Activated naive CD8-positive, alpha-beta T cell treated with anti-CD3 and anti-CD28 coated beads, Interleukin-2, amount 50 U/mL, for 16 hours (primary cell): ENCODE results near the gene KCNJ4.
"Not testable (repeated sequence)": the region's sequence is repeated elsewhere in the genome, so short reads cannot be mapped to it uniquely, and the experiment has no call there.

Source experiments
- DNase-seq: peaks from one replicate; pipeline ENCODE4 v3.0.0-alpha.2; 2020; ENCODE audit warnings: low read depth, low spot score

KCNJ4 gene

DNA sequence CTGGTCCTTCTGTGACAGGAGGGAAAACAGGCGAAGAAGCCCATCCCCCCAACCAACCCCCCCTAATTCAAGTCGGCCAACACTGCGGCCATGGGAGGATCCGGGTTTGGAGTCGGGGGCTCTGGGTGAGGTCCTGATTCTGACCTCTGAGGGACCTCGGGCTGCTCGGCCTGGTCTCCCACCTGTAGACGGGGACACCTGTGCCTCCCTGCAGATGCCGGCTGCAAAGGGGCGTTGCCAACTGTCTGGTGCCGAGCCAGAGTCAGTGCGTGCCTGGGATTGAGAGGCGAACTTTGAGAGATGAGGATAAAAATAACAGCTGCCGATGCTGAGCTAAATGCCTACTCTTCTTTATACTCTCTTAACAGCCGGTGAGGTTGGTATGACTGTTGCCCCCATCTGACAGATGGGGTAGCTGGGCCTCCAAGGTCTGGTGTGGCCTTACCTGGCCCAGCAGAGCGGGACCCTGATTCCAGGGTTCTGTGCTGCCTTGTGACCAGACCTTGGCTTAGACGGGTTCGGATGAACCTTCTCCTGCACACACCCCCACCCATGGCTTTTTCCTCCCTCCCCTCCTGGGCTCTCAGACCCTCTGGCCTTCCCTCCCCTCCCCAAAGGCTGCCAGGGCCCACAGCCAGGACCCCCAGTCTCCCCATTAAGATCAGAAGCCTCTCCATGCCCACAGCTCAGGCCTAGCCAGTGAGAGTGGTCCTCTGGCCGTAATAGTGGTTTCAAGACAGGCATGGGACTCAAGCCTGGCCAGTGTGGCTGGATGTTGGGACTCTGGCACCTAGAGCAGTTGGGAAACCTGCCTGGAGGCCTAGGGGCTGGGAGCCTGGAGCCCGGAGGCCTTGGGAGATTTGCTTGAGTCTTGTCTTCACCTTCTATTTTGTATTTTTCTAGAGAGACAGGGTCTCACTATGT lies 41.7 kb downstream of the KCNJ4 start:
- DNase-seq = no peak

DNA sequence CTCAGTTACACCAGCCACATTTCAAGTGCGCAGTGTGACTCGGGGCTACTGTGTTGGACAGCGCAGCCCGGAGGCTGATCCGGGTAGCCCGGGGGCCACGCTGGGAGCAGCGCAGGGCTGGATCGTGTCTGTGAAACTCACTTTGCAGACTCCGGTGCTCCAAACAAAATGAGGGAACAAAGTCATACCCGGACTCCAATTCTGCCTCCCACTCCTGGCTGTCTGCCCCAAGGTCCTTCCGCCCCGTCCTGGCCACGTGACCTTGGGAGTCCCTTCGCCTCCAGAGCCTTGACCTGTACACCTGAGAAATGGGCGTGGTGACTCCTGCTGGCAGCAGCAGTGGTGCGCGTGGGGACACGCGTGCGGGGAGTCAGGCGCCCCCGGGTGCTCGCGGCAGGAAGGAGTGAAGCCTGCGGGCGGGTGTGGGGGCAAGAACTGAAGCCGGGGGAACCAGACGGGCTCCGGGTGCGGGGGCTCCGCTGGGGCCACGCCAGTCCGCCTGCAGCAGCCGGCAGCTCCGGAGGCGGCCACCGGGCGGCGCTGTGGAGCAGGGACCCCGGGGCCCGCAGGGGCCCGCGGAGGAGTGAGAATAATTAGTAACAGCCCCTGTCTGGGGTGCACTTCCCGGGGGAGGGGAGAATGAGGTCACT lies 42.4 kb downstream of the KCNJ4 start:
- no peak for DNase-seq

DNA sequence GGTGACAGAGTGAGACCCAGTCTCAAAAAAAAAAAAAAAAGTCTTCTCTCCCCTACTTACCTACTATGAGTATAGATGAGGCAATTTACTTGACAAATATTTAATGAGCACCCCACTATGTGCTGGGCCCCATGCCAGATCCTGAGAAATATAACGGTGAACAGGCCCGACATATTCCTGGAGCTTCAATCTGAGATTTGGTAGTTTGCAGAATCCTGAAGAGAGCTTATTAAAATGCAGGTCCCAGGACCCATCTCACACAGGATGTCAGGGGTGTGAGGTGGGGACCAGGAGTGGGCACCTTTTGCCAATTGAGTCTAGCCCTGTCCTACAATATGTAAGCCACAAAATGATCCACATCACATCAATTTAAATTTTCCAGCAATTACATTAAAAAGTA lies 44.0 kb downstream of the KCNJ4 start:
- DNase-seq = no peak

DNA sequence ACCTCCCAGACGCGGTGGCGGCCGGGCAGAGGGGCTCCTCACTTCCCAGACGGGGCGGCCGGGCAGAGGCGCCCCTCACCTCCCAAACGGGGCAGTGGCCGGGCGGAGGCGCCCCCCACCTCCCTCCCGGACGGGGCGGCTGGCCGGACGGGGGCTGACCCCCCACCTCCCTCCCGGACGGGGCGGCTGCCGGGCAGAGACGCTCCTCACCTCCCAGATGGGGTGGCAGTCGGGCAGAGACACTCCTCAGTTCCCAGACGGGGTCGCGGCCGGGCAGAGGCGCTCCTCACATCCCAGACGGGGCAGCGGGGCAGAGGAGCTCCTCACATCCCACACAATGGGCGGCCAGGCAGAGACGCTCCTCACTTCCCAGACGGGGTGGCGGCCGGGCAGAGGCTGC lies 45.1 kb downstream of the KCNJ4 start:
- DNase-seq = not testable (repeated sequence)

DNA sequence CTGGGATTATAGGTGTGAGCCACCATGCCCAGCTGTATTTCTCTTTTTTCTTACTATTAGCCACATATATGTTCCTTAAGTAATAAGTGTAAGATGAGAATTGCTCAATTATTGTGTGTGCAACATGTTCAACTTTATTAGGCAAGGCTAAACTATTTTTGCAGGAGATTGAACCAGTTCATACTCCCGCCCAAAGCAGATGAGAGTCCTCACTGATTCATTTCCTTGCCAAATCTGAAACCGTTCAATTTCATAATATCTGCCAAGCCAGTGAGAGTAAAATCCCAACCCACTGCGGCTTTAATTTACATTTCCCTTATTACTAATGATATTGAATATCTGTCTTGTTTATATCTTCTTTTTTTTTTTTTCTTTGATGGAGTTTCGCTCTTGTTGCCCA lies 48.4 kb downstream of the KCNJ4 start:
- DNase-seq = no peak

DNA sequence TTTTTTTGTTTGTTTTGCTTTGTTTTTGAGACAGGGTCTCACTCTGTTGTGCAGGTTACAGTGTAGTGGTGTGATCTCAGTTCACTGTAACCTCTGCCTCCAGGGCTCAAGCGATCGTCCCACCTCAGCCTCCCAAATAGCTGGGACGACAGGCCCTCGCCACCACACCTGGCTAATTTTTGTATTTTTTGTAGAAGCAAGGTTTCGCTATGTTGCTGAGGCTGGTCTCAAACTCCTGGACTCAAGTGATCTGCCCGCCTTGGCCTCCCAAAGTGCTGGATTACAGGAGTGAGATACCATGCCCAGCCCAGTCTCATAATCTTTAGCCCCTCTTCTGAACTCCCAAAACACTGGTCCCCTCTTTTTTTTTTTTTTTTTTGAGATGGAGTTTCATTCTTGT lies 50.6 kb downstream of the KCNJ4 start:
- DNase-seq = no peak

DNA sequence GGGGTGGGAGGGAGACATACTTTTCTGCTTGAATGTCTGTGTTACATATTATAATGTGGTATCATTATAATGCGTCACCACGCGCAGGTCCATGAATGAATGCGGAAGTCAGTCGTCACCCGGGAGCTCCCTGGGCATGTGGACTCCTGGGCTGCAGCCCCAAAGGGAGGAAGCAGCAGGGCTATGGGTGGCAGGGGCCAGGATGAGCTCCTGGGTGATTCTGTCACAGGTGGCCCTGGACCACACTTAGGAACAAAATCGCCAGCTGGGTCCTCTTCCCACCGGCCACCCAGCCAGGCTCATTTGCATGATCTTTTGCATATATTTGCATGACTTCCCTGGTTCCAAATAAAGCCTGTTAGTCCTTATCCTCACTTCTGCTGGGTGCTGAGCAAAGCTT lies 51.2 kb downstream of the KCNJ4 start:
- DNase-seq = no peak

DNA sequence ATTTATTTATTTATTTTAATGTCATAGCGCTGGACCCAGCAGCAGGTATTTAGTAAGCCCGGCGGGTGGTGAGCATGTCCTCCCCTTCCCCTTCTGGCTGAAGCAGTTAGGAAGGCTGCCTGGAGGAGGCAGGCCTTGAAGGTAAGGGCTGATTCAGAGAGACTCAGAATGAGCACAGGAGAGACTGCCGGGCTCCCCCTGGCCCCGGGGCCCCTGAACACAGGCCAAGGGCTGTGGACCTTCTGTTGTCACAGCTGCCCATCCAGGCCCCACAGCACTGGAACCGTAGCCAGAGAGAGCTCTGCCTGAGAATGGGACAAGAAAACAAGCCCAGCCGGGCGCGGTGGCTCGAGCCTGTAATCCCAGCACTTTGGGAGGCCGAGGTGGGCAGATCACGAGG lies 52.8 kb downstream of the KCNJ4 start:
- DNase-seq = no peak

DNA sequence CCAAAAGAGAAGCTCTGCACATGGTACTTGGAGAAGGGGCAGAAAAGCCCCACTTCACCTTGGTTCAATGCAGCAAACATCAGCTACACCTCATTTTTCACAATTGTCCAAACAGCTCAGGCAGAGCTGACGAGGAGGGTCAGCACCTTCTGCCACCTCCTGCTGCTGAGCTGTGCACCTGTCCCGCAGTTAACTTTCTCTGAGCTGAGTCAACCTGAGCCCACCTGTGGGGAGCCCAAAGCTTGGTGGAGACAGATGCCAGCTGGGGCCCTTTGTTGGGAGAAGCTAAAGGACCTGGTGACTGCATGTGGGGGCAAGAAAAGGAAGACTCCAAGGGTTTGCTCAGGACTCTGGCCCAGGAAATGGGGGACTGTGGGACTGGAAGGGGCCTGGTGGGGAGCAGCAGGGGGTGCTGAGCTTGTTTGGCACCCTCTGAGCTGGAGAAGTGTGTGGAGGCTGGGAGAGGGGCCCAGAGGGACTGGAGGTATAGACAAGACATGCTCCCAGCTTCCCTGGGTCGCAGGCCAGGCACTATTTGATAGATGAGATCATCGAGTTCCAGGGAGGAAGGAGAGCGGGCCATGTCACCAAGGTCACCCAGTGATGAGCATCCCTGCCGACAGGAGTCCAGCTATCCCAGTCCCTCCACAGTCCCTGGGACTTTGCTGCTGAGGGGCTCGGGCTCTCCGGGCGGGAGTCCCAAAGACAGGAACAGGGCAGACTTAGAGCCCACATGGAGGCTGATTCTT lies 53.5 kb downstream of the KCNJ4 start:
- no peak for DNase-seq

DNA sequence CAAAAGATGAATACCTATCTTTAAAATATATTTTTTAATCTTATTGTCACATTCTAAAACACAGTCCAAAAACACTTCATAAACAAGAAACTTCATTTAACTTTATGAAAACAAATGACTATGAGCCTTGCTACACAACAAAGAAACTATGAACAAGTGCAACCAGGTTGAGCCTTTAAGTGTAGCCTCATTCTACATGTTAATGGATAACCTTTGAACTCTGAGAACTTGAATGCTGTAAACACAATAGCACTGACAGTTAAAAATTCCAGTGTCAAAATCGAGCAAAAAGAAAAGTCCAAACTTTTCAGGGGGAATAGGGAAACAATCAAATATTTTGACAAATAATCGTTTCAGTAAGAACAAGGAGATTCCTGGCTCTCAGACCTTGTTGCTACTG lies 54.7 kb downstream of the KCNJ4 start:
- not testable (repeated sequence) for DNase-seq

DNA sequence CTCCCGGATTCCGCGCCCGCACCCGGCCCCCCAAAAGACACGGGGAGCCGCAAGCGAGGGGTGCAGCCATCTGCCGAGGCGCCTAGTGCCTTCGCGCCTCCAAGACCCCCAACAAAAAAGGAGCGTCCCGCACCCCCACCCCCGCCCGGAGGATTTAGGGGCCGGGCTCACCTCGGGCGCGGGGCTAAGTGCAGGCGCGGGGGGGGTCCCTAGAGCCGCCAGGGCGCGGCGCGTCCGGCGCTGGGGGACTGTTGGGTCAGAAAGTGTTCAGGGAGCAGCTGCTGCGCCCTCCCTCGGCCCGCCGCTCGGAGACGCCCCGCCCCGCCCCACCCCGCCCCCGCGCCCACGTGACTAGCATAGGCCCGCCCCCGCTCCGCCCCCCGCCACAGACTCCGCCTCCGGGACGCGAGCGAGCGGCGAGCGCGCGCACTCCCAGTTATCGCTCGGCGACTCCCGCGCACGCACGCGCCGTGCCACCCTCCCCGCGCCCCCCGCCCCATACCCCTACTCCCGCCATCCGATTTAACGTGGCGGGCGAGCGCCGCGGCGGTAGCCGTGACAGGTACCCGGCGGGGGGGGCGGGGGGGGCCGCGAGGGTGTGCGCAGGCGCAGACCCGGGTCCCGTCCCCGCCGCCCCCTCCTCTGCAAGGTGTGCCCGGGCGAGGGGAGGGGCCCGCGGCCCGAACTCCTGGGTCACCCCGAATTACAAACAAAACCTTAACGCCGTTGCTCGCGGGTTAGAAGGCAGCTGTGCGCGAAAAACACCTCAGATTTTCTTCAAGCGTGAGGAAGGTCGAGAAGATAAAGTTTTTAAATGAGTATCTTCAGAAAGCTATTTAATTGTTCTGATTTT lies 56.2 kb downstream of the KCNJ4 start:
- DNase-seq = peak; percentile 45

DNA sequence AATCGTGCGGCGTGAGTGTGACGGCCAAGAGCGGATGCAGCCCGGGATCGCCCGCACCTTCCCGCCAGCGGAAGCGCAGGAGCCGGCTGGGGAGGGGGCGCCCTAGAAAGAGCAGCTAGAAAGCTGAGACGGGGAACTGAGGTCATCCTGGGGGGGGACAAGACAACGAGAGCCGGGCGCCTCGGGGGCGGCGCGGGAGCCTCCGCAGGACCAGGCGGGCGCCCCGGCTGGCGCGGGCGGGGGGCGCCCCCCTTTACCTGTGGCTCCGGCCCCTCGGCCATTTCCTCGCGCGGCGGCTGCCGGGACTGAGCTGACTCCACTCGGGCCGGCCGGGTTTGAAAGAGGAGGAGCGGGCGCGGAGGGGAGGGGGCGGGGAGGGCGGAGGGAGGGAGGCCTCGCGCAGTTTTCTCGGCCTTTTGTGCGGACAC lies 56.8 kb downstream of the KCNJ4 start:
- DNase-seq = not testable (repeated sequence)

DNA sequence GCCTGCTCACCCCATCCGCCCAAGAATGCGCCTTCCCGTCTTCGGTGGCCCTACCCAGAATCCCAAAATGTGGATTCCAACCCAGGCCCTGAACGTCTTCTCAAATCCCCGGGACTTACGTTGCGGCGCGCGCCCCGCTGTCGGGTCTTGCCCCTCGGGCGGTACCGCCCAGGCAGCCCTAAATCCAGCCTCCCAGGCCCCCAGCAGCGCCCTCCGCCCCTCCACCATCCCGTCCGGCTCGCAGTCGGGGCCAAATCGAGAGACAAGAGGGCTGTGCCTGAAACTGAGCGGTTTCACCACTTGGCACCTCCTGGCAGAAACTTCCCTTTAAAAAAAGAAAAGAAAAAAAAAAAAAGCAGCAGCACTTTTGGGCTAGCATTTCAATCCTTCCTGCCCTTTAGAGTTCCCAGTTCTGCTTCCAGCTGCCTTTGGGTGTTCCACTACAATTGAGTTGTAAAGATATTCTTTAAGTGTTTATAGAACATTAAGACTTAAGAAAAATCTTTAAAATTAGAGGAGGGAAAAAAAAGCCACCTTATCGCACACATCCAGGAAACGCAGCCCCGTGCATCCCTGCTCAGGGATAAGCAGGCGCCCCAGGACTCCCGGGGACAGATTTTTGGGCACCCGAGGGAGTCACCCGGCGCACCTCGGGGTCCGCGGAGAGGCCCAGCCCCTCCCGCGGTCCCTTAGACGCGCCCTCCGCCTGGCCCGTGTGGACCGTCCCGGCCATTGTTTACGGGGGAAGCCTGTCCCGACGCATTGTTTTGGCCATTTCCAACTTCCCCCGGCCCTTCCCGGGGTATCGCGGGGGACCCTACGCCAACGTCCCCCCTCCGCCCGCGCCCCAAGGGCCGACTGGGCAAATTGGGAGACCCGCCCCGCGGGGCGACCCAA lies 57.6 kb downstream of the KCNJ4 start:
- no peak for DNase-seq

DNA sequence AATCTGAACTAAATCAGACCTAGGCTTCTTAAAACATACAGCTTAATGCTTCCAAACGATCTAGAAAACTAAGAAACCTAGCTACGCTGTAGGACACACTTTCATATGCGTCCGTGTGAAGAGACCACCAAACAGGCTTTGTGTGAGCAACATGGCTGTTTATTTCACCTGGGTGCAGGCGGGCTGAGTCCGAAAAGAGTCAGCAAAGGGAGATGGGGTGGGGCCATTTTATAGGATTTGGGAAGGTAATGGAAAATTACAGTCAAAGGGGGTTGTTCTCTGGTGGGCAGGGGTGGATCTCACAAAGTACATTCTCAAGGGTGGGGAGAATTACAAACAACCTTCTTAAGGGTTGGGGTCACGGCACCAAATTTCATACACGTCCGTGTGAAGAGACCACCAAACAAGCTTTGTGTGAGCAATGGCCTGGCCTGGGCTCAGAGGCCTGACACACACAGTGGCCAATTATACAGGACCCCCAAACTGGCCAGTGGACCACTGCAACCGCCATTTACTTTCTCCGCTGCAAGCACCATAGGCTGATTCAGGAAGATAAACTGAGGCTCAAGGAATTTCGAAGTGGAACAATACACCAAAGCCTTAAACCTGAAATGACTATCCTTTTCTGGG lies 58.4 kb downstream of the KCNJ4 start:
- not testable (repeated sequence) for DNase-seq

DNA sequence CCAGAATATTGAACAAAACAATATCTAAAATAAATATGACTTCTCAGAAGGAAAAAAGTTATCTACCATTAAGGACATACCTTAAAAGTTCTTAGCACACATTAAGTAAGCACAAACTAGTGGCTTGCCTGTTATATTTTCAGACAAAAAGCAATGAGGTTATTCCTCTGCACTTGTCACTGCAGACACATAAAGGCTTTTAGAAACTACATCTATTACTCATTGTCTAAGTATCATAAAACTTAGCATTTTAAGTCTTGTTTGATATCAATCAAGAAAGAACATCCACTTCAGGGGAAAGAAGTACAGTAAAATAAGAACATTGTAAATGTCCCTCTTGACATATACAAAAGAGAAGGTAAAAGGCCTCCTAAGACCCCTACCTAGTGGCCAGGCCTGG lies 59.1 kb downstream of the KCNJ4 start:
- DNase-seq = not testable (repeated sequence)

DNA sequence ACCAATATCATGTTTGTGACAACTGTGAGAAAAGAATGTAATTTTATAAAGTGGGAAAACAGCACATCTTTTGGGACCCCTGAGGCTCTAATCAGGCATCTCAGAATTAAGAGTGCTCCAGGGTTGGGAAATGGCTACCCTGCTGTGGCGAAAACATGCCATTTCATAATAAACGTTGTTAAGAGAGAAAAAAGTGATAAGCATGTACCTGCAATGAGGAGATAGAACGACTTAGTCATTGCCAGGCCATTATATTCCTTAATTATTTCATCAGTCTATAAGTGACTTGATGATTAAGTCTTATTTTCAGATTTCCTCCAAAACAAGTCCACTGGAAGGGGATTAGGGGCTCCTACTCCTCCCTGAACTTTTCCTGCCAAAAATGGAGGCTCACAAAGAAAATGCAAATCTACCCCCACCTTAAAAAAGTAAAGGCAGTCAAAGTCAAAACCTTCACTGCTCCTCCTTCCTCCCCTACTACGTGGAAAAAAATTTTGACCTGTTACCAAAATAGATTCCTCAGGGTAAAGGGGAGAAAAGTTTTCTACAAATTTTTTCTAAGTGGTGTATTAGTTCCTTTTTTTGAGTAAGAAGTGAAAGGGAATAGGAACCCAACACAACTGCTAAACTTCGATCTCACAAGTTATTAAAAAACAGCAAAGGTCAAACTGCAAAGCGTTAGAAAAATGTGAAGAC lies 59.9 kb downstream of the KCNJ4 start:
- DNase-seq = not testable (repeated sequence)

DNA sequence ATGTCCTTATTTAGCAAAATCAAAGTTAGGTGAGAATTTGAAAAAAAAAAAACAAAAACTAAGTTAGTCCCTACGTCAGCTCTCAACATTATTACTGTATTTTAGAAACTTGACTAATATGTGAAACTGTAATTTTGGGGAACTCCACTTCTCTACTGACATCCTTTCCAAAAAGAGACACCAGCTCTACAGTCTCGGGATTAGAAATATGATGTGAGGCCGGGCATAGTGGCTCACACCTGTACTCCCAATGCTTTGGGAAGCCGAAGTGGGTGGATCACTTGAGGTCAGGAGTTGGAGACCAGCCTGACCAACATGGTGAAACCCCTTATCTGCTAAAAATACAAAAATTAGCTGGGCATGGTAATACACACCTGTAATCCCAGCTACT lies 65.6 kb downstream of the KCNJ4 start:
- not testable (repeated sequence) for DNase-seq

DNA sequence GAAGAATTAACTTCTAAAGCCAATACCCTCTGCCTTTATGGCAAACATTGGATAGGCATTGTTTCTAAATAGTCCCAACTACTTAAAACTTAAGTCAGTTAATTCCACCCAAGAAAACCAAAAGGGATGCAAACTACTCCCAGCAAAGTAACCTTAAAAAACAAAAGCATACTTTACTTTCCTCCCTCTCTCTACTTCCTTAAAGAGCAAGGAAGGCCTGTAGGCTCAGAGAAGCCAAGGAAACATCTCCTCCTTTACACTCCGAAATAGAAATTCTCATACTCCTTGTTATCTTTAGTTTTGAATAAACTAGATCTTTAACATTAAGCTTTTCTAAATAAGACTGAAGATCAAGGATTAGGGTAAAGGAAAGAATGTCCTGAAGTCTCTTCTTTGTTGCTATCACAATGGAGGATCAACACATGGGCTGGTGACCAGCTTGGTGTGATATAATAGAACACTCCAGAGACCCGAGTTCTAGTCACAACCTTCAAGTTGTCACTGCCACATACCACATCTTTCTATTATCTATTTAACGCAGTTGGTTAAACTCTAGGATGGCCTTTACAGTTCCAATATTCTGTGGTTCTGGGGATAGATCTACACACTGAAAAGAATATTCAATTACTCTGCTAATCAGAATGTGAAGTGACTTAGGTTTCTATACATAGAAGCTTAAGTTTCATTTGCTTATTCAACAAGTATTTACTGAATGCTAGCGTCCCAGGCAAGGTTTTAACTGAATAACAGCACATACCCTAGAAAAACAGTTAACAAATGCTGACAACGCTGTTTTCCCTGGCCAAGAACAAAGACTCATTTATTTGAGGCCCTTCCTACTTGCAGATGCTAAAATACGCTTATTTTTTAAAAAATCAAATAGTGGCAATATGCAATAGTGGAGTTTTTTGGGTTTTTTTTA lies 66.2 kb downstream of the KCNJ4 start:
- DNase-seq = not testable (repeated sequence)
